K562 (cell line): ENCODE results near the gene TGM3. TPM values are rescaled to one million over a fixed set of nuclear protein-coding genes. Genes with fewer than 3 reads are reported as not detected.

Experiments used
- ATAC-seq: fragments of 200-7000 bp; cut with Tn5 transposase; 3 replicates; pipeline ENCODE4 v1.9.1; 2020; ENCODE audit warnings: moderate library complexity
- BruUV-seq: library from RNA; stranded (reverse); fragments of 400-500 nt; replicated peaks from 2 replicates; lab custom pipeline; 2021; lab: Mats Ljungman, UMichigan
- CTCF ChIA-PET: fragments of 300-600 bp; formaldehyde crosslinking; extraction: SDS; loops from one replicate; lab custom pipeline; 2021; ENCODE audit warnings: low intra/inter-chr PET ratio; lab: Yijun Ruan, JAX
- POLR2A ChIA-PET: fragments of 300-600, 350-650 bp; sonication (Branson Sonifier 250); formaldehyde crosslinking; extraction: SDS; loops from one replicate; lab custom pipeline; 2021; ENCODE audit warnings: antibody characterized with exemption, inconsistent platforms; lab: Yijun Ruan, JAX
- DNase-seq, 4 experiments: peaks; one replicate each; pipeline versions ENCODE4 v3.0.0 to v3.0.0-alpha.2; 2011 to 2018; ENCODE audit warnings: low spot score in 3 of 4, mixed read lengths in 3 of 4; ENCODE audit errors: extremely low read depth in 1 of 4
- FAIRE-seq: peaks from 2 replicates; lab custom pipeline; 2011; peaks lifted over from hg19 to GRCh38; lab: Jason Lieb, UNC
- H2AFZ ChIP-seq: 2 replicates; pipeline ENCODE4 v1.6.0; 2011; ENCODE audit warnings: low read depth, low read length, control low read depth, inconsistent platforms
- H3K27ac ChIP-seq: fragments of 200-600 bp; 3 replicates; pipeline ENCODE4 v1.8.0; 2011; ENCODE audit warnings: low read depth, mild to moderate bottlenecking, control low read depth, inconsistent platforms, low read length, moderate library complexity, mixed read lengths; ENCODE audit errors: extremely low read depth
- H3K27me3 ChIP-seq, 2 experiments: fragments of 300-600 bp in 1 of 2; 2 replicates in 1 of 2; 3 replicates in 1 of 2; pipeline versions ENCODE4 v1.6.0 to v1.8.0; 2011; ENCODE audit warnings: inconsistent platforms in 2 of 2, low read length in 2 of 2, mild to moderate bottlenecking in 1 of 2, mixed read lengths in 1 of 2, moderate library complexity in 1 of 2; ENCODE audit not compliant: control insufficient read depth in 2 of 2, insufficient read depth in 2 of 2
- H3K36me3 ChIP-seq: fragments of 300-600 bp; 3 replicates; pipeline ENCODE4 v1.8.0; 2011; ENCODE audit warnings: mild to moderate bottlenecking, low read length, inconsistent platforms; ENCODE audit not compliant: control insufficient read depth, insufficient read depth
- H3K4me1 ChIP-seq, 2 experiments: fragments of 200-600 bp in 1 of 2; replicated peaks in 1 of 2; 2 replicates in 1 of 2; 3 replicates in 1 of 2; pipeline versions ENCODE4 v1.5.1 to v1.8.0; 2011; ENCODE audit warnings: inconsistent platforms in 2 of 2, low read length in 2 of 2, mild to moderate bottlenecking in 1 of 2, mixed read lengths in 1 of 2, moderate library complexity in 1 of 2; ENCODE audit not compliant: control insufficient read depth in 2 of 2, insufficient read depth in 2 of 2
- H3K4me2 ChIP-seq: 2 replicates; pipeline ENCODE4 v1.6.1; 2011; ENCODE audit warnings: low read length, control low read depth, inconsistent platforms, mixed read lengths; ENCODE audit not compliant: insufficient read depth
- H3K4me3 ChIP-seq: fragments of 200-600 bp; sonication (generic), shearing (Covaris generic); 2 replicates; pipeline ENCODE4 v1.5.1; 2016; ENCODE audit warnings: control low read depth, inconsistent platforms
- H3K79me2 ChIP-seq: fragments of 200-600 bp; 3 replicates; pipeline ENCODE4 v1.8.0; 2011; ENCODE audit warnings: low read length, inconsistent platforms; ENCODE audit not compliant: control insufficient read depth, insufficient read depth
- H3K9ac ChIP-seq, 2 experiments: 2 replicates each; pipeline versions ENCODE4 v1.6.0 to v1.6.1; 2011; ENCODE audit warnings: low read depth in 2 of 2, low read length in 2 of 2, control low read depth in 1 of 2, inconsistent platforms in 1 of 2, mild to moderate bottlenecking in 1 of 2, mixed read lengths in 1 of 2; ENCODE audit not compliant: insufficient read depth in 1 of 2
- H3K9me1 ChIP-seq: one replicate; pipeline ENCODE4 v1.6.0; 2011; ENCODE audit warnings: inconsistent platforms, mild to moderate bottlenecking, low read length, moderate library complexity; ENCODE audit not compliant: control insufficient read depth, insufficient read depth
- H3K9me3 ChIP-seq: replicated peaks from 2 replicates; pipeline ENCODE4 v1.5.1; 2011; ENCODE audit warnings: low read depth, low read length, inconsistent platforms; ENCODE audit not compliant: control insufficient read depth, insufficient read depth
- H4K20me1 ChIP-seq: replicated peaks from 2 replicates; pipeline ENCODE4 v1.6.1; 2011; ENCODE audit warnings: low read length, inconsistent platforms, mixed read lengths; ENCODE audit not compliant: control insufficient read depth, insufficient read depth
- ARNT ChIP-seq, 2 experiments: fragments of 450-650 bp; IDR thresholded peaks; 2 replicates each; pipeline ENCODE4 v1.6.1; 2016; ENCODE audit warnings: mild to moderate bottlenecking in 1 of 2
- ESRRA ChIP-seq: fragments of 450-650 bp; IDR thresholded peaks from 2 replicates; pipeline ENCODE4 v1.6.1; 2014; ENCODE audit warnings: low read depth, mild to moderate bottlenecking, moderate library complexity, borderline replicate concordance
- FOXM1 ChIP-seq, 2 experiments: fragments of 450-650 bp in 1 of 2; sonication (generic) in 1 of 2; formaldehyde crosslinking in 1 of 2; IDR thresholded peaks; 2 replicates each; pipeline versions ENCODE4 v1.6.1 to v1.9.0; 2017 to 2022; ENCODE audit warnings: low read depth in 2 of 2, mild to moderate bottlenecking in 2 of 2, missing genetic modification reagents in 1 of 2, moderate library complexity in 1 of 2
- HLTF ChIP-seq: fragments of 450-650 bp; IDR thresholded peaks from 2 replicates; pipeline ENCODE4 v1.6.1; 2016
- LEF1 ChIP-seq: fragments of 450-650 bp; IDR thresholded peaks from 2 replicates; pipeline ENCODE4 v1.6.1; 2016; ENCODE audit warnings: mild to moderate bottlenecking
- MYBL2 ChIP-seq, 2 experiments: fragments of 450-650 bp in 1 of 2; sonication (generic) in 1 of 2; formaldehyde crosslinking in 1 of 2; IDR thresholded peaks; 2 replicates each; pipeline versions ENCODE4 v1.6.1 to v1.8.1; 2017 to 2022; ENCODE audit warnings: borderline replicate concordance in 1 of 2, inconsistent platforms in 1 of 2, low read depth in 1 of 2, mild to moderate bottlenecking in 1 of 2, missing genetic modification reagents in 1 of 2, moderate library complexity in 1 of 2
- TCF15 ChIP-seq: fragments of 250-450 bp; sonication (Bioruptor Pico); IDR thresholded peaks from 2 replicates; pipeline ENCODE4 v1.8.0; 2022; ENCODE audit warnings: moderate library complexity, mild to moderate bottlenecking, inconsistent platforms
- XRCC3 ChIP-seq: fragments of 450-650 bp; IDR thresholded peaks from 2 replicates; pipeline ENCODE4 v1.6.1; 2017; ENCODE audit warnings: mild to moderate bottlenecking, moderate library complexity
- ZBED1 ChIP-seq: IDR thresholded peaks from 2 replicates; pipeline ENCODE4 v1.6.1; 2014
- ZBTB8A ChIP-seq: fragments of 450-650 bp; IDR thresholded peaks from 2 replicates; pipeline ENCODE4 v1.6.1; 2018; ENCODE audit warnings: mild to moderate bottlenecking, moderate library complexity; ENCODE audit not compliant: partially characterized antibody
- ZNF124 ChIP-seq: sonication (generic); formaldehyde crosslinking; IDR thresholded peaks from 2 replicates; pipeline ENCODE4 v1.8.1; 2022; ENCODE audit warnings: missing genetic modification reagents
- ZNF197 ChIP-seq: fragments of 200-800 bp; sonication (Bioruptor generic); IDR thresholded peaks from 2 replicates; pipeline ENCODE4 v1.6.1; 2016; ENCODE audit warnings: low read depth, missing genetic modification characterization, missing compliant biosample characterization
- ZNF408 ChIP-seq: fragments of 250-450 bp; sonication (Bioruptor Pico); IDR thresholded peaks from 2 replicates; pipeline ENCODE4 v1.4.0; 2020; ENCODE audit warnings: low read depth, mild to moderate bottlenecking, moderate library complexity
- WGBS: fragments of 100-300 bp; shearing (Covaris generic); methylation state at CpG from one replicate; pipeline ENCODE4 v1.1.6; 2016; ENCODE audit warnings: low coverage, mixed read lengths; ENCODE audit not compliant: insufficient coverage; ENCODE audit errors: missing lambda C conversion rate; 5-methylcytosine and 5-hydroxymethylcytosine counted together
- in situ Hi-C: fragments of 300-500 bp; cut with MboI; formaldehyde crosslinking; loops from 4 replicates; pipeline ENCODE4 v1.15.0; 2018; ENCODE audit warnings: inconsistent platforms, mixed read lengths
- intact Hi-C: fragments of 100-400 bp; cut with micrococcal nuclease; formaldehyde crosslinking; loops from 2 replicates; pipeline ENCODE4 v1.14.2; 2022
- polyA plus RNA-seq, 8 experiments: library from polyadenylated mRNA; depleted of rRNA in 4 of 8; stranded (reverse) in 5 of 8; unstranded in 3 of 8; fragments of >200 nt; fragmentation: Nextera tagmentation in 2 of 8; fragmentation: Illumina TruSeq in 1 of 8; extraction: Ambion mirVana in 2 of 8; extraction: Trizol in 1 of 8; gene quantifications; 2 replicates each; pipeline versions ENCODE4 v1.2.1 to v1.2.3, GENCODE V29; 2011 to 2014; ENCODE audit warnings: inconsistent platforms in 1 of 8, missing spikeins in 1 of 8
- total RNA-seq, 7 experiments: library from RNA; depleted of rRNA in 6 of 7; stranded (reverse); fragments of >200 nt in 6 of 7; fragmentation: Illumina TruSeq in 2 of 7; extraction: Trizol in 2 of 7; gene quantifications; 2 replicates each; pipeline versions ENCODE4 v1.2.1 to v1.2.3, GENCODE V29; 2011 to 2021; ENCODE audit warnings: low replicate concordance in 1 of 7
- TF ChIP-seq, protein P1 (sequence below): fragments of 250-450 bp; sonication (Bioruptor Pico); IDR thresholded peaks from 2 replicates; pipeline ENCODE4 v1.5.0; 2021

TGM3 gene
- total and polyA plus RNA-seq, 9 of the 15 experiments (the other 6 are each of a cell fraction or from before 2014, with no cell fraction given) = not detected

GRCh38 chr20:2282181-2282580, 13.6 kb upstream of the TGM3 start:
- CTCF ChIA-PET = interaction anchor here (0.5 kb wide), 1 partner anchor 165 kb away, joined by 4 read pairs; no protein-coding TSS in a partner anchor
- Histone ChIP-seq H3K27ac (no peak overlapping the region), H3K36me3 (no peaks in the 10 kb centered on the region), H4K20me1 (no peaks in the 10 kb centered on the region), H3K4me2 (no peak overlapping the region), H3K27me3 (peaks cover 2 to 13% of the 10 kb centered on the region in 2 experiments; a peak in 2 of 5 replicates), H3K79me2 (no peaks in the 10 kb centered on the region), H3K4me3 (no peak overlapping the region), H3K4me1 (no peaks in the 10 kb centered on the region)
- 49% methylated on average over 5 of the region's 5 CpGs for WGBS
- POLR2A ChIA-PET = no interaction called here
- ATAC-seq (no peak), DNase-seq (no peak), FAIRE-seq (no peak)
- intact Hi-C loops = no loop called here
- TF ChIP-seq, protein P1, sequence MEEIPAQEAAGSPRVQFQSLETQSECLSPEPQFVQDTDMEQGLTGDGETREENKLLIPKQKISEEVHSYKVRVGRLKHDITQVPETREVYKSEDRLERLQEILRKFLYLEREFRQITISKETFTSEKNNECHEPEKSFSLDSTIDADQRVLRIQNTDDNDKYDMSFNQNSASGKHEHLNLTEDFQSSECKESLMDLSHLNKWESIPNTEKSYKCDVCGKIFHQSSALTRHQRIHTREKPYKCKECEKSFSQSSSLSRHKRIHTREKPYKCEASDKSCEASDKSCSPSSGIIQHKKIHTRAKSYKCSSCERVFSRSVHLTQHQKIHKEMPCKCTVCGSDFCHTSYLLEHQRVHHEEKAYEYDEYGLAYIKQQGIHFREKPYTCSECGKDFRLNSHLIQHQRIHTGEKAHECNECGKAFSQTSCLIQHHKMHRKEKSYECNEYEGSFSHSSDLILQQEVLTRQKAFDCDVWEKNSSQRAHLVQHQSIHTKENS = no peak
- TF ChIP-seq LEF1 (no peak), ZNF408 (no peak), ZBTB8A (no peak), XRCC3 (no peak), ZBED1 (no peak), MYBL2 (IDR thresholded peaks at IDR 0.05; ENCODE audit: low read depth) (no peak), MYBL2 (CRISPR knock-in tag; IDR thresholded peaks at IDR 0.05; ENCODE audit: borderline replicate concordance) (no peak), HLTF (no peak), ARNT (IDR thresholded peaks at IDR 0.05) (no peak), ESRRA (no peak), ZNF197 (CRISPR knock-in tag) (no peak), ZNF124 (CRISPR knock-in tag) (no peak), TCF15 (CRISPR knock-in tag) (no peak), FOXM1 (IDR thresholded peaks at IDR 0.05; ENCODE audit: low read depth) (no peak), FOXM1 (CRISPR knock-in tag; IDR thresholded peaks at IDR 0.05; ENCODE audit: low read depth) (no peak)
- TF ChIP-seq, all 486 proteins: peak for 0
- in situ Hi-C loops = no loop called here
- H3K9me1 ChIP-seq = no peaks in the 10 kb centered on the region
- no peak overlapping the region for H3K9ac ChIP-seq
- no TSS peak for BruUV-seq
- H3K9me3 ChIP-seq = no peaks in the 10 kb centered on the region
- H2AFZ ChIP-seq = no peak overlapping the region
